22Rv1 (cell line): ENCODE data around the gene FAM47E.

Experiments
- CTCF ChIP-seq: fragments of 450-650 bp; IDR thresholded peaks from 2 replicates; pipeline ENCODE4 v1.5.1; 2017; ENCODE audit warnings: mild to moderate bottlenecking
- ZFX ChIP-seq: fragments of 450-650 bp; IDR thresholded peaks from 2 replicates; pipeline ENCODE4 v1.6.1; 2017; ENCODE audit warnings: antibody characterized with exemption, borderline replicate concordance

GRCh38 chr4:76232681-76233080, 18.8 kb upstream of the FAM47E start:
- no peak for TF ChIP-seq CTCF
- TF ChIP-seq ZFX = no peak
